Stimulated activated naive CD4-positive, alpha-beta T cell treated with Interleukin-2 at 50 U/mL for 16 hours (primary cell): ENCODE results near the gene NPHS2.
"Not testable (repeated sequence)": the region's sequence is repeated elsewhere in the genome, so short reads cannot be mapped to it uniquely, and the experiment has no call there.

Source experiments
- DNase-seq: peaks from one replicate; lab custom pipeline; 2025; lab: John Stamatoyannopoulos, UW

NPHS2 gene

GRCh38 chr1:179547021-179547535 is 28.7 kb downstream of the NPHS2 start:
- DNase-seq = no peak

DNA sequence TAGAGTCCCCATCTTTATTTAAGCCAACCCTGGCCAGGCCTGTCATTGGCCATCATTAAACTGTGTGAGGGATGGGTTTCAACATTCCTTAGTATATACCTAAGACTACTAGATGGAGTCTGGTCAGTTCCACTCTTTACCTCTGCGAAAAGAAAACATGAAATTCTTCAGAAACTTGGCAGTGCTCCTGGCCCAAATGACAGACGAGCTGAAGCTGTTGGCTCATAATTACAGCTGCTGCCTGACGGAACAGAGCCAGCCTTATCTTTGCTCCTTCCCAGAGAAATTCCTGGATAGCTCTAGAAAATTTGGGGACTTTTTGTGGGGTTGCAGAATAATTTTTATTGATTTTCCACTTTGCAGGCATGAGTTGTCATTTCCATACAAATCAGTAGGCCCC is 30.4 kb downstream of the NPHS2 start:
- no peak for DNase-seq

GRCh38 chr1:179541774-179542173 is 34.0 kb downstream of the NPHS2 start:
- DNase-seq = no peak

DNA sequence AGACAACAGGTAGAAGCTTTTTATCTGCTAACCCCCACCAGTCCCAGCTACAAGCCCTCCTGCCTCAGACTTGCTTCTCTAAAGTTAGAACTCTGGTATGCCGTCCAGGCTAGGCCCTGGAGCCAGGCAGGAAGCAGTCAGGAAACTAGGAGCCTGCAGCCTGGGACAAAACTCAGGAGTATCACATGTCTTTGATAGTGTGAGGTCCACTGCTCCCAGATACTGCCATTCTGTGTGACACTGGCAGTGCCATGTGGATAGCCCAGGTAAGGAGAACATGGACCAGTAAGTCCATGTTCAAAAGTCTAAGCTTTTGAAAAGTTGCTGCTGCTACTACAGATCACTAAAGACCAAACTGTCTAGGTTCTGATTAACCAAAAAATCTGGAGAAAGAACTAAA is 45.4 kb downstream of the NPHS2 start:
- DNase-seq = no peak

DNA sequence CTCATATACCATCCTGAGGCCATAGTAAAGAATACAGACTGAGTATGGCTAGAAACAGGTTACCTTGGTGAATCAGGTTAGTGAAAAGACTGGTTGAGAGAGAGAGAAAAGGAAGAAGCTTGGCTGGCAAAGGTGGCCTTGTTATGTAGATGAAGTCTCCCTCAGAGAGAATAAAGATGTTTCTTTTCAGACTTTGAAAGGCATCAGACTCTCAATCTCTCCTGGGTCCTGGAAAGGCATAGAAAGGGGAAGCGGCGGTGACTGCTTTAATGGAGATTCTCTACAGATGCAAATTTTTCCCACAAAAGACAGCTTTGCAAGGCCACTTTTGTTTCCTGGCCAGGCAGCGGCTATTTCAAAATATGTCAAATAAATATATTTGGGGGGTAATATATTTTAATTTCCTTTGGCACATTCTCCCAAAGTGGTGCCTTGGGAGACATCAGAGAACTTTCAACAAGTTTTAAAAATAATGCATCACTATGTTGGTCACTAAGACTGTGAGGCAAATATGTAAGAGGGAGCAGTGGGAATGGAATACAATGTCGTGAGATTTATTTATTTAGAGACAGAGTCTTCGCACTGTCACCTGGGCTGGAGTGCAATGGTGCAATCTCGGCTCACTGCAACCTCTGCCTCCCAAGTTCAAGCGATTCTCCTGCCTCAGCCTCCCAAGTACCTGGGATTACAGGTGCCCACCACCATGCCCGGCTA is 46.1 kb downstream of the NPHS2 start:
- DNase-seq = no peak

GRCh38 chr1:179518544-179518943 is 57.2 kb downstream of the NPHS2 start:
- not testable (repeated sequence) for DNase-seq

- DNase-seq = no peak
These were observed 58.6 kb downstream of the NPHS2 start for GRCh38 chr1:179516976-179517705.

DNA sequence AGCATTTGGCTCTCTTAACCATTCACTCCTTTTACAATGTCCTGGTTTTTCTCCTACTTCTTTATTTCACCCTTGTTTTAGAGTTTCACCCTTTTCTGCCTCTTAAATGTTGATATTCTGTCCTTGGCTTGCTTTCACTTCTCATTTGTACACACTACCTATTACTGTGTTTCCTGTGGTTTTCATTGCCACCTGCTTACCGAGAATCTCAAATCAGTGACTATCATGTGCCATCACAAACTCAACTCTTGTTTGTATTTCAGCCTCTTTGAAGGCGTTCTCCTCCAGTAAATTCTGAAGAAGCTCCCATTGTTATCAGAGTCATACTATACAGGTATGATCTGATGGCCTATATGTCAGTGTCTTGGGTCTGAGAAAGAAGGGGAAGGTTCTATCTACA is 65.7 kb downstream of the NPHS2 start:
- DNase-seq = no peak

DNA sequence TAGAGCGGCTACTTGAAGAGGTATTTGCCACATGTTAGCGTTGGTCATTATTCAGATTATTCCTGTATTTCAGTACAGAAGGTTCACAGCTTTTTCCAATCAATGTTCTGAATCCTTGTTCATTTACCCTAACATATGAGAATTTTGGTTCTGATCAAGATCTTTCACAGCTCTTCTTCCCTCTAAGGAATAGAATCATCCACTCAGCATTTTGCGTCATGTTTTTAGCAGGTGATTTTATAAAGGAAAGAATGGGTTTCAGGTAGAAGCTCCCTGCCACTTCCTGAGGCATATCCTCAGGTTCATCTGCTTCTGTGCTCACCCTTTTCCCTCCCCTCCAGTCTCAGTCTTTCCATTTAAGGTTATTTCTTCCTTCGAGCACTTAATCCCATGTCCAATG is 66.4 kb downstream of the NPHS2 start:
- DNase-seq = no peak

- DNase-seq = no peak
These were observed 69.5 kb downstream of the NPHS2 start for GRCh38 chr1:179506199-179506598.
